HepG2 (cell line): ENCODE results near the gene ELAC1. TPM values are rescaled to one million over a fixed set of nuclear protein-coding genes. Genes with fewer than 3 reads are reported as not detected.

Experiments
- E2F1 ChIP-seq: sonication (generic); formaldehyde crosslinking; IDR thresholded peaks from 2 replicates; pipeline ENCODE4 v1.5.0; 2020; ENCODE audit warnings: missing genetic modification reagents
- GMEB1 ChIP-seq: sonication (generic); formaldehyde crosslinking; IDR thresholded peaks from 2 replicates; pipeline ENCODE4 v1.5.1; 2020; ENCODE audit warnings: missing genetic modification reagents, mild to moderate bottlenecking, borderline replicate concordance
- NFIB ChIP-seq: sonication (generic); formaldehyde crosslinking; IDR thresholded peaks from 2 replicates; pipeline ENCODE4 v1.9.0; 2021; ENCODE audit warnings: missing genetic modification reagents, mild to moderate bottlenecking, borderline replicate concordance
- PLRG1 ChIP-seq: fragments of 450-650 bp; conservative IDR thresholded peaks from 2 replicates; pipeline ENCODE4 v1.6.1; 2016
- POLR2A ChIP-seq, 2 experiments: IDR thresholded peaks; 2 replicates each; pipeline ENCODE4 v1.6.1; 2011; ENCODE audit warnings: low read depth in 2 of 2, low read length in 2 of 2, mild to moderate bottlenecking in 1 of 2, moderate library complexity in 1 of 2; ENCODE audit not compliant: insufficient read depth in 1 of 2
- SKI ChIP-seq: fragments of 450-650 bp; IDR thresholded peaks from one replicate; pipeline ENCODE4 v1.6.1; 2018; ENCODE audit warnings: mild to moderate bottlenecking; ENCODE audit not compliant: partially characterized antibody
- SRY ChIP-seq: sonication (generic); formaldehyde crosslinking; IDR thresholded peaks from 2 replicates; pipeline ENCODE4 v1.8.0; 2022; ENCODE audit warnings: mild to moderate bottlenecking, missing genetic modification reagents
- TFE3 ChIP-seq: IDR thresholded peaks from 2 replicates; pipeline ENCODE4 v1.6.1; 2016
- THRA ChIP-seq: sonication (generic); formaldehyde crosslinking; IDR thresholded peaks from 2 replicates; pipeline ENCODE4 v1.4.0; 2020; ENCODE audit warnings: missing genetic modification reagents, borderline replicate concordance
- YEATS4 ChIP-seq: sonication (generic); formaldehyde crosslinking; IDR thresholded peaks from 2 replicates; pipeline ENCODE4 v1.4.0; 2020; ENCODE audit warnings: missing genetic modification reagents, borderline replicate concordance
- ZBTB7B ChIP-seq: sonication (generic); formaldehyde crosslinking; IDR thresholded peaks from 2 replicates; pipeline ENCODE4 v1.4.0; 2020; ENCODE audit warnings: missing genetic modification reagents
- ZNF512 ChIP-seq: sonication (generic); formaldehyde crosslinking; IDR thresholded peaks from 2 replicates; pipeline ENCODE4 v1.4.0; 2020; ENCODE audit warnings: mild to moderate bottlenecking, missing genetic modification reagents
- ZNF547 ChIP-seq: sonication (generic); formaldehyde crosslinking; IDR thresholded peaks from 2 replicates; pipeline ENCODE4 v1.5.1; 2020; ENCODE audit warnings: mild to moderate bottlenecking, missing genetic modification reagents
- ZNF570 ChIP-seq: sonication (generic); formaldehyde crosslinking; IDR thresholded peaks from 2 replicates; pipeline ENCODE4 v1.4.0; 2020; ENCODE audit warnings: mild to moderate bottlenecking, missing genetic modification reagents, borderline replicate concordance
- polyA plus RNA-seq, 8 experiments: library from polyadenylated mRNA; depleted of rRNA in 3 of 8; stranded (reverse) in 7 of 8; unstranded in 1 of 8; fragments of >200 nt; fragmentation: Illumina TruSeq in 4 of 8; extraction: Trizol in 4 of 8; gene quantifications; 2 replicates each; pipeline versions ENCODE4 v1.2.1 to v1.2.3, GENCODE V29; 2011 to 2016; ENCODE audit warnings: low read depth in 4 of 8, missing spikeins in 1 of 8, mixed read lengths in 1 of 8; ENCODE audit not compliant: insufficient read depth in 1 of 8
- total RNA-seq, 5 experiments: library from RNA; depleted of rRNA; stranded (reverse); fragments of >200 nt; fragmentation: Illumina TruSeq; extraction: Trizol; gene quantifications; 2 replicates each; pipeline ENCODE4 v1.2.3, GENCODE V29; 2016; ENCODE audit warnings: low read depth in 1 of 5

ELAC1 gene
- total and polyA plus RNA-seq, 2 of the 13 experiments (the other 11 are each of a cell fraction or from before 2014, with no cell fraction given), result 1.9 to 3.6 TPM

- TF ChIP-seq YEATS4 (CRISPR knock-in tag) (peak; percentile 93), POLR2A (IDR thresholded peaks at IDR 0.05; ENCODE audit: insufficient read depth in 1 of 2, low read depth in 2 of 2, low read length in 2 of 2) (peak; percentile 94 to 97), ZBTB7B (CRISPR knock-in tag) (no peak), NFIB (CRISPR knock-in tag) (no peak), ZNF570 (CRISPR knock-in tag) (no peak), THRA (0 out of 2 replicates have a peak, but pooled peaks have one; percentile 48), PLRG1 (no peak), SRY (CRISPR knock-in tag) (peak; percentile 52; the same call in 1 of the 2 replicates), SKI (peak; percentile 10), ZNF547 (CRISPR knock-in tag) (no peak), TFE3 (CRISPR knock-in tag) (no peak; the same call in 1 of the 2 replicates), ZNF512 (CRISPR knock-in tag) (0 out of 2 replicates have a peak, but pooled peaks have one; percentile 69), E2F1 (CRISPR knock-in tag) (0 out of 2 replicates have a peak, but pooled peaks have one; percentile 55), GMEB1 (CRISPR knock-in tag) (peak; percentile 59)
These were observed 62.1 kb downstream of the ELAC1 start, which contains the start of gene SMAD4 (continued) for GRCh38 chr18:51029694-51030536.
